Naive thymus-derived CD8-positive, alpha-beta T cell (primary cell): ENCODE measurements around the gene IYD. TPM values are rescaled to one million over a fixed set of nuclear protein-coding genes. Genes with fewer than 3 reads are reported as not detected.

Experiments
- ATAC-seq, 2 donors: fragments of 150-1000 bp; cut with Tn5 transposase in 1 of 2; sonication (Bioruptor Pico), chemical (Tn5 transposase) in 1 of 2; 1 replicate in 1 of 2; 2 replicates in 1 of 2; pipeline ENCODE4 v1.10.0; 2021; ENCODE audit warnings: mild to moderate bottlenecking in 2 of 2, moderate library complexity in 2 of 2
- POLR2A ChIA-PET: fragments of 350-600 bp; sonication (Branson Sonifier 250); formaldehyde crosslinking; loops from one replicate; lab custom pipeline; 2021; ENCODE audit warnings: antibody characterized with exemption; lab: Charles Lee
- DNase-seq, 10 donors: peaks; one replicate each; pipeline versions ENCODE4 v3.0.0 to v3.0.0-alpha.2; 2020 to 2022
- H3K27ac Mint-ChIP-seq, 10 donors: one replicate each; pipeline ENCODE4 v1.8.0; 2020 to 2022; ENCODE audit warnings: mild to moderate bottlenecking in 10 of 10, mixed read lengths in 10 of 10, moderate library complexity in 4 of 10, inconsistent platforms in 1 of 10
- H3K27me3 Mint-ChIP-seq, 5 donors: one replicate each; pipeline ENCODE4 v1.8.0; 2021 to 2022; ENCODE audit warnings: mixed read lengths in 5 of 5
- H3K36me3 Mint-ChIP-seq, 3 donors: one replicate each; pipeline ENCODE4 v1.8.0; 2020 to 2022; ENCODE audit warnings: mixed read lengths in 3 of 3, mild to moderate bottlenecking in 2 of 3, inconsistent platforms in 1 of 3
- H3K4me1 Mint-ChIP-seq, 4 donors: one replicate each; pipeline ENCODE4 v1.8.0; 2021 to 2022; ENCODE audit warnings: mixed read lengths in 4 of 4
- H3K4me3 Mint-ChIP-seq, 10 donors: one replicate each; pipeline ENCODE4 v1.8.0; 2020 to 2022; ENCODE audit warnings: mild to moderate bottlenecking in 10 of 10, mixed read lengths in 10 of 10, moderate library complexity in 6 of 10, inconsistent platforms in 1 of 10
- H3K9me3 Mint-ChIP-seq, 9 donors: one replicate each; pipeline ENCODE4 v1.8.0; 2020 to 2022; ENCODE audit warnings: mixed read lengths in 9 of 9, mild to moderate bottlenecking in 3 of 9, inconsistent platforms in 1 of 9, moderate library complexity in 1 of 9
- polyA plus RNA-seq, 3 donors: library from polyadenylated mRNA; unstranded; fragments of 300-500 nt; fragmentation: Illumina TruSeq; gene quantifications; one replicate each; pipeline ENCODE4 v1.2.3, GENCODE V29; 2021
- total RNA-seq, 8 experiments: library from RNA in 2 of 8; stranded (reverse) in 2 of 8; gene quantifications; one replicate each; pipeline ENCODE4 v1.2.3 and lab custom pipeline; 2021 to 2026

IYD gene
- total RNA-seq (not detected), polyA plus RNA-seq (not detected), total RNA-seq (lab: John Stamatoyannopoulos, UW) (0 to 0.26 (median 0) reads per million in 6 experiments)

GRCh38 chr6:150368762-150369161 lies at the start of gene IYD:
IYD (plus strand) TSS chr6:150369012; CDS start chr6:150369032, 20 bp downstream.
- DNase-seq (no peak), ATAC-seq (no peak)
- H3K27ac Mint-ChIP-seq = no peak within 1 kb of the TSS
- POLR2A ChIA-PET = no interaction called here
- H3K36me3 Mint-ChIP-seq = no peaks in the 10 kb centered on the region
- no peaks in the 10 kb centered on the region for H3K9me3 Mint-ChIP-seq
- H3K4me1 Mint-ChIP-seq = no peaks in the 10 kb centered on the region
- H3K4me3 Mint-ChIP-seq = no peak within 1 kb of the TSS
- peaks cover 0 to 7% (median 2%) of the 10 kb centered on the region in 5 donors for H3K27me3 Mint-ChIP-seq

- no peaks in the 10 kb centered on the region for H3K9me3 Mint-ChIP-seq
- POLR2A ChIA-PET = no interaction called here
- ATAC-seq = no peak
- no peak overlapping the region for H3K27ac Mint-ChIP-seq
- H3K36me3 Mint-ChIP-seq = no peaks in the 10 kb centered on the region
- H3K27me3 Mint-ChIP-seq = peaks cover 0 to 17% (median 6%) of the 10 kb centered on the region in 5 donors
- no peak overlapping the region for H3K4me3 Mint-ChIP-seq
- DNase-seq = no peak
- H3K4me1 Mint-ChIP-seq = peaks cover 0 to 2% (median 0%) of the 10 kb centered on the region in 4 donors
These were observed 48.9 kb upstream of the IYD start for GRCh38 chr6:150319924-150320323.

GRCh38 chr6:150320442-150320841 lies 48.4 kb upstream of the IYD start:
- Mint-ChIP-seq H3K4me3 (no peak overlapping the region), H3K27ac (no peak overlapping the region), H3K4me1 (peaks cover 0 to 2% (median 0%) of the 10 kb centered on the region in 4 donors), H3K36me3 (no peaks in the 10 kb centered on the region), H3K9me3 (no peaks in the 10 kb centered on the region), H3K27me3 (peaks cover 0 to 11% (median 4%) of the 10 kb centered on the region in 5 donors)
- POLR2A ChIA-PET = no interaction called here
- ATAC-seq (no peak), DNase-seq (no peak)

GRCh38 chr6:150322466-150322871 lies 46.3 kb upstream of the IYD start:
- Mint-ChIP-seq H3K27ac (no peak overlapping the region), H3K4me1 (no peaks in the 10 kb centered on the region), H3K27me3 (peaks cover 0 to 7% (median 2%) of the 10 kb centered on the region in 5 donors), H3K36me3 (no peaks in the 10 kb centered on the region), H3K9me3 (no peaks in the 10 kb centered on the region), H3K4me3 (no peak overlapping the region)
- POLR2A ChIA-PET = no interaction called here
- DNase-seq (no peak), ATAC-seq (no peak)

- POLR2A ChIA-PET = no interaction called here
- Mint-ChIP-seq H3K36me3 (no peaks in the 10 kb centered on the region), H3K9me3 (no peaks in the 10 kb centered on the region), H3K27me3 (peaks cover 0 to 7% (median 2%) of the 10 kb centered on the region in 5 donors), H3K4me3 (no peak overlapping the region), H3K4me1 (no peaks in the 10 kb centered on the region), H3K27ac (no peak overlapping the region)
- DNase-seq (no peak), ATAC-seq (no peak)
These were observed 45.6 kb upstream of the IYD start for GRCh38 chr6:150323205-150323604.

- H3K4me3 Mint-ChIP-seq = no peak overlapping the region
- H3K27ac Mint-ChIP-seq = no peak overlapping the region
- POLR2A ChIA-PET = no interaction called here
- H3K27me3 Mint-ChIP-seq = peaks cover 0 to 7% (median 2%) of the 10 kb centered on the region in 5 donors
- no peaks in the 10 kb centered on the region for H3K4me1 Mint-ChIP-seq
- DNase-seq (no peak), ATAC-seq (no peak)
- no peaks in the 10 kb centered on the region for H3K9me3 Mint-ChIP-seq
- H3K36me3 Mint-ChIP-seq = no peaks in the 10 kb centered on the region
These were observed 44.8 kb upstream of the IYD start for GRCh38 chr6:150324044-150324443.

- H3K36me3 Mint-ChIP-seq = no peaks in the 10 kb centered on the region
These were observed 43.6 kb upstream of the IYD start for GRCh38 chr6:150325066-150325772.

GRCh38 chr6:150327117-150327774 lies 41.6 kb upstream of the IYD start:
- POLR2A ChIA-PET = no interaction called here
- peaks cover 0 to 5% (median 0%) of the 10 kb centered on the region in 5 donors for H3K27me3 Mint-ChIP-seq
- H3K4me3 Mint-ChIP-seq = no peak overlapping the region
- H3K27ac Mint-ChIP-seq = no peak overlapping the region
- no peaks in the 10 kb centered on the region for H3K9me3 Mint-ChIP-seq
- H3K4me1 Mint-ChIP-seq = no peaks in the 10 kb centered on the region
- DNase-seq = no peak
- H3K36me3 Mint-ChIP-seq = no peaks in the 10 kb centered on the region
- no peak for ATAC-seq

More at GRCh38 chr6:150325066-150325772, 43.6 kb upstream of the IYD start:
- Mint-ChIP-seq H3K27me3 (peaks cover 0 to 7% (median 2%) of the 10 kb centered on the region in 5 donors), H3K4me3 (no peak overlapping the region), H3K4me1 (no peaks in the 10 kb centered on the region), H3K9me3 (no peaks in the 10 kb centered on the region), H3K27ac (peak overlapping the region in 1 of 10 donors; percentile 11)
- ATAC-seq (no peak), DNase-seq (no peak)
- POLR2A ChIA-PET = no interaction called here

GRCh38 chr6:150328744-150329405 lies 39.9 kb upstream of the IYD start:
- H3K27ac Mint-ChIP-seq = no peak overlapping the region
- POLR2A ChIA-PET = no interaction called here
- ATAC-seq (no peak), DNase-seq (no peak)
- H3K4me1 Mint-ChIP-seq = no peaks in the 10 kb centered on the region
- no peaks in the 10 kb centered on the region for H3K36me3 Mint-ChIP-seq
- no peak overlapping the region for H3K4me3 Mint-ChIP-seq
- H3K27me3 Mint-ChIP-seq = peaks cover 4 to 7% (median 6%) of the 10 kb centered on the region in 5 donors
- no peaks in the 10 kb centered on the region for H3K9me3 Mint-ChIP-seq

- no peak for ATAC-seq
- H3K27me3 Mint-ChIP-seq = peaks cover 5 to 23% (median 9%) of the 10 kb centered on the region in 5 donors
- no peak overlapping the region for H3K27ac Mint-ChIP-seq
- H3K36me3 Mint-ChIP-seq = no peaks in the 10 kb centered on the region
- DNase-seq = no peak
- H3K9me3 Mint-ChIP-seq = no peaks in the 10 kb centered on the region
- no peak overlapping the region for H3K4me3 Mint-ChIP-seq
- H3K4me1 Mint-ChIP-seq = no peaks in the 10 kb centered on the region
- POLR2A ChIA-PET = no interaction called here
These were observed 37.5 kb upstream of the IYD start for GRCh38 chr6:150331344-150331743.

- no peak overlapping the region for H3K4me3 Mint-ChIP-seq
- no peaks in the 10 kb centered on the region for H3K9me3 Mint-ChIP-seq
- H3K27ac Mint-ChIP-seq = no peak overlapping the region
- DNase-seq (no peak), ATAC-seq (no peak)
- H3K27me3 Mint-ChIP-seq = peaks cover 5 to 23% (median 9%) of the 10 kb centered on the region in 5 donors
- H3K4me1 Mint-ChIP-seq = no peaks in the 10 kb centered on the region
- POLR2A ChIA-PET = no interaction called here
- no peaks in the 10 kb centered on the region for H3K36me3 Mint-ChIP-seq
These were observed 35.8 kb upstream of the IYD start for GRCh38 chr6:150332939-150333584.

GRCh38 chr6:150333585-150333941 lies 35.2 kb upstream of the IYD start:
- H3K27me3 Mint-ChIP-seq = peaks cover 5 to 23% (median 9%) of the 10 kb centered on the region in 5 donors
- H3K27ac Mint-ChIP-seq = no peak overlapping the region
- no peaks in the 10 kb centered on the region for H3K9me3 Mint-ChIP-seq
- DNase-seq (no peak), ATAC-seq (no peak)
- no peaks in the 10 kb centered on the region for H3K36me3 Mint-ChIP-seq
- POLR2A ChIA-PET = no interaction called here
- H3K4me1 Mint-ChIP-seq = no peaks in the 10 kb centered on the region
- no peak overlapping the region for H3K4me3 Mint-ChIP-seq
